DMS53 treated with DMSO at 0.1 percent for 48 hours (cell line): ENCODE measurements around the gene TBC1D2B.

ENCODE experiments used
- DNase-seq: peaks from one replicate; lab custom pipeline; 2025; ENCODE audit not compliant: unreplicated experiment; lab: John Stamatoyannopoulos, UW

The TBC1D2B gene

DNA sequence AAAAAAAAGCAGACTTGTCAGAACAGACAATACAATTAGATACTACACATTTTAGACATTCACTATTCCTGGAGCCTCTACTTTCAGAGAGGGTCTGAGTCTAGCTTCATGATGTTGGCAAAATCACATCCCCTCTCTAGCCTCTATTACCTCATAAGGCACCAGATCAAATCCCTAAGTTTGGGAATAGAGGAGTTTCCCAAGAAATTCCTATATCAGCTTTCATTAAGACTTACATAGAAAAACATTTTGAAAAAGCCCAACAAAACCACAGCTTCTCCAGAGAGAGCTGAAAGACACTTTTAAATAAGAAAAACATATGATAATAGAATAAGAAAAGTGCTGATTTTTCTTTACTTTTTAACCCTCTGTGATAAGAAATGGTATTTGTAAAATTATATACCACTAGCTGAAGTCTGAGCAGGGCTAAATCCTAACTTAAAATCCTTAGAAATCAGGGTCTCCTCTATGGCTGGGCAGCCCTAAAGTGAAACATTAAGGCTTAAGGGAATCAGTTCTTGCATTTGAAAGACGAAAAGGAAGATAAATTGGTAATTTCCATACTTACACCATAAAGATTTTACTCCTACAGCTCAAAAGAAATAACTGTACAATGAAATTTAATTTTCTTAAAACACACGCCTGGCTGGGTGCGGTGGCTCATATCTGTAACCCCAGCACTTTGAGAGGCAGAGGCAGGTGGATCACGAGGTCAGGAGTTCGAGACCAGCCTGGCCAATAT, 4.3 kb downstream of the TBC1D2B start:
- DNase-seq: no peak

DNA sequence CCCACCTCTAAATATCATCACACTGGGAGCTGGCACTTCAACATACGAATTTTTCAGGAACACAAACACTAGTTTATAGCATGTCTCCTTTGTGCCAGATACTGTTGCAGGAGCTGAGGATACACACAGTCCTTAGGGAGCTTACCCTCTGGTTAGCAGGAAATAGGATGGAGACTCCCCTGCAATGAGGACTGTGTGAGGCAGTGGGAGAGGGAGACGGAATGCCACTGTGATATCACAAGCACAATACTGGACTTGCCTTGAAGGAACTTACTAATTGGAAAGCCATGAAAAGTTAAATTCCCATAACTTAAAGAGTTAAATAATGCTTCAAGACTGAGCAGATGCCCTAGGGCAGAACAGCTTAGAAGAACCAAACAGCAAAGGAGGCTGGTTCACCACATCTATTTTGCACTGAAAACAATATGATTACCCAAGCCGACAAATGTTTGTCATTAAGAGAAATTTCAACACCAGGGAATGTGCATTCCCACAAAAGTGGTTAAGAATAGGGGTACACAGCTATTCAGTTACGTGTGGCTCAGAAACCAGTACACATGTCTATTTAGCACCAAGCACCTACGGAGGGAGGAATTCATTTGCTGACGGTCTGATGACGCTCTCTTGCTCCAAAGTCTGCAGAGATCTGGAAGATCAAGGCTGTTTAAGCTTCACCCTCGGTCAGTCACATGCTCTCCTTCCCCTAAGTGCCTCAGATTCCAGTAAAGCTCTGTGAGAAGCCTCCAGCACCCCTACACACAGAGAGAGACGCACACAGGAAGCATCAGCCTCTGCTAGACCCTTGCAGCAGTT, 5.2 kb downstream of the TBC1D2B start:
- no peak for DNase-seq

DNA sequence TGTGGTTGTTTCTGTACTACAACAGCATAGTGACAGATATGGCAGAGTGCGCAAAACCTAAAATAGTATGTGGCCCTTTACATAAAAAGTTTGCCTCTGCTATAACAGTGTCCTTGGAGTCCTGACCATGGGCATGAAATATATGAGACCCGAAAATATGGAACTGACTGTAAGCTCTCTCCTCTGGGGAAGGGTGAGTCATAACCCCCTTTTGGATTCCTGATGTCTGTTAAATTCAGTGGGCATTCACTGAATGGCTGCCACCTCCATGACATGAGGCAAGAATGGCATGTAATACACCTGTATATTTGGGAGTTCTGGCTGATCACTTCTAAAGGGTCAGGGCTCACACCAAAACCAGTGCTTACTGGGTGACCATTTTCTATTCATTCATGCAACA, 6.1 kb downstream of the TBC1D2B start:
- no peak for DNase-seq

DNA sequence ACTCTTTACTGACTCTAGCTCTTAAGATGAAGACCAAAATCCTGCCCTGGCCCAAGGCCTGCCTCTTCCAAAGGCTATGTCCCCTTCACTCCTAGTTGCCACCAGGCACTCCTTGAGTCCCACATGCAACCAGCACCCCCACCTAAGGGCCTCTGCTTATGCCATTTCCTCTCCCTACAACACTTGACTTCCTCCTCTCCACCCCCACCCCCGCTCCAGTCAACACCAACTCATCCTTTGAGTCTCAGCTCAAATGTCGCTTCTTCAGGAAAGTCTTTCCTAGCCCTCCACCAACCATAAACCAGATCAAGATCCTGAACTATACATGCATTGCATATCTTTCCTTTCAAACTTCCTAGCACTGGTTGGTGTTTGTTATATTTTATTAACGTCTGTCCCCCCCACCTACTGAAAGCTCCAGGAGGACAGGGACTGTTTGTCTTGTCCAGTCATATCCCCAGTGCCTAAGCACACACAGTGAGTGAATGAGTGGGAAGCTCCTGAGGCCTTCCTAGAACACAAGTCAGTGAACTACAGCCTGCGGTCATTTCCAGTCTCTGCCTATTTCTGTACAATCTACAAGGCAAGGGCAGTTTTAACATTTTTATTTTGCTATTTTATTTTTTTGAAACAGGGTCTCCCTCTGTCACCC, 7.3 kb downstream of the TBC1D2B start:
- DNase-seq: peak; percentile 19

DNA sequence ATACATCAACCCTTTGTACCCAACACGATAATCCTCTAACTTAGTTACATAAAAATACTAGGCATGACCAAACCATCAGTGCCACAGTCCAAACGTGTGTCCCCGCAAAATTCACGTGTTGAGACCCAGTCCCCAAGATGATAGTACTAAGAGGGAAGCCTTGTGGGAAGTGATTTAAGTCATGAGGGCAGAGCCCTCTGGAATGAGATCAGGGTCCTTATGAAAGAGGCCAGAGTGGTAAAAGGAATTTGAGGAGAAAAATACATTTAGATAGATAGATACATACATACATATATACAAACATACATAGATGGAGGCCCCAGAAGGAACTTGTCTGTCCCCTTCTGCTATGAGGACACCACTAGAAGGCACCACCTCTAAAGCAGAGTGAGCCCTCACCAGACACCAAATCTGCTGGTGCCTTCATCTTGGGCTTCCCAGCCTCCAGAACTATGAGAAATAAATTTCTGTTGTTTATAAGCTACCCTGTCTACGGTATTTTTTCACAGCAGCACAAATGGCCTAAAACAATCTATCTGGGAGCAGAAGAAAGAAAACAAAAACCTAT, 8.0 kb downstream of the TBC1D2B start:
- no peak for DNase-seq

DNA sequence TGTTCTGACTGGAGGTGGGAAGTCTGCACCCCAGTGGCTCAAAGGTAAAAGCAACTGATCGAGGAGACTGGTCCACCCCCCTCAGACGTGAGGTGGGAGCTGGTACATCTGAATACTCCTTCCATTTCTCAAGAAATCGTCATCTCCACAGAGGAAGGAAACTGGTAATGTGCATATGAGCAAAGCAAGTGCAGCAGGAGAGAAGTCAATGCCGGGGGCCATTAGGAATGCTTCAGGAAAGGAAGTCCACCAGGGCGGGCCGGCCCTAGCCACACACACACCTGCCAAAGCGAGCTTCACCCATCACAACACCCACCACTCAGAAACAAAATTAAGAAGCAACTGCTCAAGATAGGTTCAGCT, 8.5 kb downstream of the TBC1D2B start:
- no peak for DNase-seq

DNA sequence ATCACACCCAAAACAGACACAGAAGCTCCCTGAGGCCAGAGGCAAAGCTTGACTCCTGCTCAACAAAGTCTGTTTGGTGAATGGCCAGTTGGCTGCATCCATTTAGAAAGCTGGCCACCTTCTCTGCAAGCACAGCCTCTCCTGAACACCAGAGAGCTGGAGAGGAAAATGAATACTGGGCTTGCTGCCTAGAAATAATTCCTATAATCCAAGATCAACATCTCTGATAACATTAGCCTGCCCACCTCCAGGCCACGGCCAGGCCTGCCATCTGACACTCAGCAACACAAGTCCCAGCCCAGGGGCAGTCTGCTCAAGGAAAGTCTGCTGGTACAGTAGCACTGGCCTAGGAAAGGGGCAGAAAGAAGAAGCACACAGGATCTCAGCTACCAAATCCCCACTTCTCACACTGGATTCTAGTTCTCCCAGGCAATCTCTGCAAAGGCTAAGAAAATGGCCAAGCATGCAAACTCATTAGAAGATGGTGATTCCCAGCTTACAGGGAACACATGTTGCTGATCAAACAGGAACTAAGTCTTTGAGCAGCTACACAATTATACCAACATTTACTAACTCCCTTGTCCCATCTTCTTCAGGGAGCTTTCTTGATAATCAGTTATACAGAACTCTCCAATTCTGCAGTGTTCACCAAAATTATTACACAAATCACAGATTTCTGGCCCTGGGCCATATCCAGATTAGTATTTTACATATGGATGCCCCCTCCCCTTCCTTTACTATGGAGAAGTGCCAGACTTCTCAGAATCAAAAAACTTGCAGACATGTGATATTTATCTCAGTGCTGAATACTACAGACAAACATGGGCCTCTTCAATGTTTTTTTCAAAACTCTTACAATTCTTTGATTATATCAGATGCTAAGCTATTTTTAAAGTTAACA, 9.9 kb downstream of the TBC1D2B start:
- DNase-seq: no peak

DNA sequence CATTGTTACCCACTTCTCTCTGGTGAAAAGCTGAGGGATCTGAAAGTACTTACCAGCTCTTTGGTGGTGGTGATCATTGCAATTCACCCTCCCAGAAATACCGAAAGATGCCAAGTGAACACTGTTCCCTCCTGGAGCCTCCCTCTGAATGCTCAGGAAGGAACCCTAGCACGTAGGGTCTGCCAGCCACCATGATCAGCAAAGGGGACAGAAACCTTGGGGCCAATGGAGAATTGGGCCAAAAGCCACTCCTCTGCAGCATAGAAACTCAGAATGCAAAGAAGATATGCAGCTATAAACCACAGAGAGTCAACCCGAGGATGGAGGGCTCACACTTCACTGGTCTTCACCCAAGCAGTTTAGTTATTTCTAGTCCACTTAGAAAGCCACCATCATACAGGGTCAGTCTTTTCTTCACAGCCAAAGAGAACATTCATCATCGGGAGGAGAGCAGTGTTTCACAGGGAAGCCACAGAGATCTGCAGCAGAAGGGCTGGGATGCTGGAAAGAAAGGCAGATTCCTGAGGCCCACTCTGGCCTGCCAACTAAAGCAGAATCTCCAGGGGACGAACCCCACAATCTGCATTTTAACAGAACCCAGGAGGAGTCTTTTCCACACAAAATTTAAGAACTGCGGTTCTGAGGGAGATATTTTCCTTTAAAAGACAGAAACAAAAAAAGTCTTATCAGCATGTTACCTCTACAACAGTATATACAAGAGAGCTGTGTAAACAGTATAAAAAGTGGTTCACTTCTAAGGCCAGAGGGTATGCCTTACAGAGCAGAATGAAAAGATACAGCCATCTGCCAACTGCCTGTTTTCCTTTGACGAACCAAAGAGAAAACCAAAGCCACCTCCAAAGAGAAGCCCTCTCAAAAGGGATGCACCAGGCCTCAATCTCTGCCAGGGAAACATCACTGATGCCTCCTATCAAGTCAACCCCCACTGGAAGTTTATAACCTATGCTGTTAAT, 11.3 kb downstream of the TBC1D2B start:
- no peak for DNase-seq

DNA sequence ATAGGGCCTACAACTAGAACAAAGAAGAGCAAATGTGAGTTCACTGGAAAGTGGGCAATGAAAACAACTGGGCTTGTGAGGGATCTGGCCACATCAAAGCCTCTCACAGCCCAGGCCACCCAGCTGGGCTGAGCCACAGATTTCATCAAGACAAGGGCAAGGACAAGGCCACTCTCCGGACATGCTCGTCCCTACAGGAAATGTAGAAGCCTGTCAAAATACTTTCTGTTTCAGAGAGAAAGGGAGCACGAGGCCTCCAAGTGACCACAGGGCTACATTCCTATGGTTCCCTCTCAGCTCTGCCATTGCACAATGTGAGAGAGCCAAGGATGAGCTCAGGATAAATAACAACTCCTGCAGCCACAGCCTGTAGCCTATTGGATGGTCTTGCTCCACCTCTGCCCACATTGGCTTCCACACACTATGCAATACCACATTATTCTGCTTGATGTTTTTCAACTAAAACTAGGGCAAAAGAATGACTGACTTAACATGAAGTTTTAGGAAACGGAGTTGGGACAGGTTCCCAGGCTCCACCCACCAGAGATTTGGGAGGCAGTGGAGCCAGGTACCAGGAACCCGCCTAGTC, 12.1 kb downstream of the TBC1D2B start:
- no peak for DNase-seq

DNA sequence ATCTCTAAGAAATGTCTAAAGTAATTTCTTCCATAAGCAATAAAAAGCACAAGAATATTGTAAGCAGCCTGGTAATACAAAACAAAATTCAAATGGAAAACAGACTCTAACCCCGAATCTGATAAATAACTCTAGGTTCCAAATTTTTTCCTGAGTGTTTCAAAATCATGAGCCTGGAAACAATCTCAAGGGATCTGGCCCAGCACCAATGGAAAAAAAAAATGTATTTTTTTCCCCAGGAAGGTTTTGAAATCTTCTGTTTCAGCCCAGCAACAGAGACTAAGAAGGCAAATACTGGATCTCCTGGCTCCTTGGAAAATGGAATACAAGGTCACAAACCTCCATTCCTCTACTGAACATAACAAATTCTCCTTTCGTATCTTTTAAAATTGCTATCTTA, 13.0 kb downstream of the TBC1D2B start:
- DNase-seq: no peak

DNA sequence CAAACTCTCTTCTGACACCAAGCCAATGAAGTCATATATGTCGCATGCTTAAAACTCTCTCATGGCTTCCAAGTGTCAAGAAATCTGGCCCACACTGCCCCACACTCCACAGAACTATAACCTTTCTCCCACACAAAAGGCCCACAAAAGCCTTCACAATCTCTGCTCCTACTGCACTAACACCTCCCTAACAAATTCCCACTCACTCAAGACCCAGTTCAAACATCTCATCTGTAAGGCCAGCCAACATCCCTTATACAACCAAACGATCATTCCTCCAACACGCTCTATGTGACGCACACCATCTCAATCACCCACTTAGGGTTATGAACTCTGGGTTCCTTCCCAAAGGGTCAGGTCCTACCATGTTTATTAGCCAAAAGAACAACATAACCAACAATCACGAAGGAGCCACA, 13.5 kb downstream of the TBC1D2B start:
- DNase-seq: no peak

DNA sequence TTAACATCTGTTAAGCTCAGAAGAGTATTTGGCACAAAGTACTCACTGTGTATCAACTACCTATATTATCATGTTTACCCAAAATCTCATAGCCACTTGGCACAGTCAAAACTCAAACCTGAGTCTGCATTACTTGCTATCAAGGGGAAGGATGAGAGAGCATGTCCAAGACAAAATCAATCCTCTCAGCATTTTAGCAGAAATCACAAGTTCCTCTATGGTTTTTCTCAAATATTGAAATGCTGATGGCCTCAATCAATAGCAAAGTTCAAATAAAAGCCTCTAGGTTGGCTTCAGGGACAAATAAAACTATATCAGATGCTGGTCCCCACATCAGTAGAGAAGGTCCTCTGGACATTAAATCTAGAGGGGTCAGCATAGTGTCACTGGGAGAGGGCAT, 14.3 kb downstream of the TBC1D2B start:
- peak; percentile 3 for DNase-seq

DNA sequence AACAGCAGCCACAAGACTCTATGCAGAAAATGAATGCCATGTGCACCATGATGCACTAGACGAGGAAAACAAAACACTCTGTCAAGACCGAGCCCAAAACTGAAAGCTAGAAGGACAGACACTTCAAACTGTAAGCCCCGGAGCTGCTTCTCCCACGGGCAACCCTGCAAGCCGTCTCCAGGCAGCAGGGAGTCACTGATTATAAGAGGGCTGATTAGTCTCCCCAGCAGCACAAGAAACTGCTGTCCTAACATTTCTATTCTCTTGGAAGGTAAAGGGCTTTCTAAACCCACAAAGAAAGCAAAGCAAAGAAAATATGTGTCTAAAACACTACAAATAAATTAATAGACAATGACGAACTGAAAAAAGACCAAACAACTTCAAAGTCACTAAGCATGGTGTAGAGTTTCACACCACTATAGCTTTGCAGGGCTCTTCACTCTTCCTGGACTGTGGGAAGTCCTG, 15.5 kb downstream of the TBC1D2B start:
- peak; percentile 49 for DNase-seq

DNA sequence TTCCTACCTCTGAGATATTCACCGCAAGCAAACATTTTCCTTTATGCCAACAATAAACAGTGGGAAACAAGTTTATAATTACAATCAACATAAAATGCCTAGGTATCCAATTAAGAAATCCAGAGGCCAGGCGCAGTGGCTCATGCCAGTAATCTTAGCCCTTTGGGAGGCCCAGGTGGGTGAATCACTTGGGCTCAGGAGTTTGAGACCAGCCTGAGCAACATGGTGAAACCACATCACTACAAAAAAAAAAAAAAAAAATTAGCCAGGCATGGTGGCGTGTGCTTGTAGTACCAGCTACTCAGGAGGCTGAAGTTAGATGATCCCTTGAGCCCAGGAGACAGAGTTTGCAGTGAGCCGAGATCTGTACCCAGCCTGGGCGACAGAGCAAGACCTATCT, 17.3 kb downstream of the TBC1D2B start:
- DNase-seq: no peak

DNA sequence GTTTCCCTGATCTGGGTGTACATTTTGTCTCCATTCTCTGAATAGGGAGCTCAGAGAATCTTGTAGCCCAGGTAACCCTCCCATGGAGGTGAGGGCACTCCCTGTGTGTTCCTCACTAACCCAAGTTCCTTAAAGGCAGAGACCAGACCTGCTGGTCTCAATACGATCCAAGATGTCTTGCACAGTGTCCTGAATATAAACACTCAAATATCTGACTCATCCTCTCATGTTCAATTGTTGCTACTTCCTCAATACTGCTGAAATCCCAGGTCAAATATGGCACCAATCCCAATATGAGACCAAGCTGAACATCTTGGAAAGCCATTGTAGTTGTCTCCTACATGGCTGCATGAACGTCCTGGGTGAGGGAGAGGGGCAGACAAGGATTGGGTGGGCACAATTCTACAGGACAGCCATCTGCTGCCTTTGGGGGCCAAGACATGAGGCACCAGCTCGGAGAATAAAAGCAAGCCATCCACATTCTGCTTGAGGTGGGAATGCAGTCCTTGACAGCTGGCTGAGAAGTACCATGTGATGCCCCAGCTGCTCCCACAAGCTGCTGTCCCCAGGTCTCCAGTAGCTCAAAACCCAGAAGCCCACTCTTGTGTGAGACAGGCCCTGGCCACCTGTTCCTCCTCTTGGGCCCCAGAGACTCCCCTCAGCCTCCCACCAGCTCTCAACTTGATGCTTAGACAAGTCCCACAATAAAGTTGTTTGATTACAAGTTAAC, 18.2 kb downstream of the TBC1D2B start:
- DNase-seq: peak; percentile 35

DNA sequence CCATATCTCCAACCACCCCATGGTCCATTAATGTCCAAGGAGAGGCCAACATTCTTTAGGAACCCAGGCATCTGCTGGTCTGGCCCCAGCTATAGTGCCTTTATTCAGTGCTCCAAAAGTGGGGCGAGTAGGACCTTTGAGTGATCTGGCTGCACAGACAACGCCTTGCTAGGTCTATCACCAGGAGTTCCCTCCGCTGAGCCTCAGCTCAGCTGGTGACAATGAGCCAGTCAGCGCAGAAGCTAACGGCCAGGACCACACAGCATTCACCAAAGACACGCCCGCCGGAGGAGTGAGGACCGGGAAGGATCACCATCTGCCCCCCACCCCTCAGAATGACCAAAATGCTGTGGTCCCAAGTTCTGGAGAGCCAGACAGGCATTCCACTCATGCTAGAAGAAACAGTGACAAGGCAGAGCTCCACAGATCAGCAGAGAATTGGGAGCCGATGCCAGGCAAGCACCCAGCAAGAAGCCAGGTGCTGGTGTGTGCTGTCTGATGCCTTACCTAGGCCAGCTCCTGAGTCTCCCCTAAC, 19.0 kb downstream of the TBC1D2B start:
- peak; percentile 16 for DNase-seq

DNA sequence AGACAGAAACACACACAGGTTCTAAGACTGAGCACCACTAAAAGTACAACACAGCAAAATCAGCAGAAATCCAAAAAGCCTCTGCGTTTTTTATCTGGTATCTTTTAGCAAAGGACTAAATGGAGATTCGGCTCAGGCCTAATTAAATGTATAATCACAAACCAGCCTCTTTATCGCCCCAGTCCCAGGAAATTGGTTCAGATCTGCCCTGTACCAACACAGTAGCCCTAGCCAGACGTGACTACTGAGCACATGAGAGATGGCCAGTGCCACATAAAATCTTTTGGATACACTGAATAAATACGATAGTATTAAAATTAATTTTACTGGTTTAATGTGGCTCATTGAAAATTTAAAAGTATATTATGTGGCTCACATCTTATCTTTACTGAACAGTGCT, 19.7 kb downstream of the TBC1D2B start:
- DNase-seq: no peak

DNA sequence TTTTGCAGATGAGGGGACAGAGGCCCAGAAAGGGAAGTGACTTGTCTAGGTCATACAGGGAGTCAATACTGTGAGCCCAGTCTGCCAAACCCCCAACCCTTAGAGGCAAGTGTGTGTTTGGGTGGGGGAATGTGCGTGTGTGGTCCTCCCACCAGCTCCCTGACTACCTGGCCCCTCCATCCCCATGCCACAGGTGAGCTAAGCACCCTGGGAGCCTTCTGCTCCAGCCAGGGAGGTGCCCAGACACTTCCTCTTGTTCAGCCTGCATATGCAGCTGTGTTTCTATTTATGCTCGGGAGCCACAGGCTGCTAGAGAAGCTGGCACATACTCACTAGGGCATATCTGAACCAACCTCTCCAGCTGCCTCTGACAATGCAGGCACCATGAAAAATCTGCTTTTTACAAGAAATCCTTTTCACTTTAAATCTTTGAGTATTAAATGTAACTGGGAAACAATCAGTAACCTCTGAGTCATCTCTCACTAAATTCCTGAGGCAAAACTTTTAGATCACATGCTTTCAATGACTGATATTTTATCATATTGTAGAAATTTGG, 20.7 kb downstream of the TBC1D2B start:
- DNase-seq: peak; percentile 21
